ENCODE data around the gene CLIP3. TPM values are rescaled to one million over a fixed set of nuclear protein-coding genes. Genes with fewer than 3 reads are reported as not detected.
"Not testable (repeated sequence)": the region's sequence is repeated elsewhere in the genome, so short reads cannot be mapped to it uniquely, and the experiment has no call there.

The CLIP3 gene, protein sequence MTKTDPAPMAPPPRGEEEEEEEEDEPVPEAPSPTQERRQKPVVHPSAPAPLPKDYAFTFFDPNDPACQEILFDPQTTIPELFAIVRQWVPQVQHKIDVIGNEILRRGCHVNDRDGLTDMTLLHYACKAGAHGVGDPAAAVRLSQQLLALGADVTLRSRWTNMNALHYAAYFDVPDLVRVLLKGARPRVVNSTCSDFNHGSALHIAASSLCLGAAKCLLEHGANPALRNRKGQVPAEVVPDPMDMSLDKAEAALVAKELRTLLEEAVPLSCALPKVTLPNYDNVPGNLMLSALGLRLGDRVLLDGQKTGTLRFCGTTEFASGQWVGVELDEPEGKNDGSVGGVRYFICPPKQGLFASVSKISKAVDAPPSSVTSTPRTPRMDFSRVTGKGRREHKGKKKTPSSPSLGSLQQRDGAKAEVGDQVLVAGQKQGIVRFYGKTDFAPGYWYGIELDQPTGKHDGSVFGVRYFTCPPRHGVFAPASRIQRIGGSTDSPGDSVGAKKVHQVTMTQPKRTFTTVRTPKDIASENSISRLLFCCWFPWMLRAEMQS
- total RNA-seq (3.6 TPM), polyA plus RNA-seq (6.7 TPM)
- long read RNA-seq, donor 1: 0 reads
- long read RNA-seq, donor 2, transcript CLIP3-201 (14 exons, 3,370 nt): major isoform, 7 of 46 reads
- long read RNA-seq, donor 2, partial matches to known transcripts: 33 of 46 reads
- long read RNA-seq, donor 2, other reads (novel, unspliced or antisense): 0 of 46 reads
- long read RNA-seq, donor 3, partial matches to known transcripts: 0 of 4 reads
- long read RNA-seq, donor 3, other reads (novel, unspliced or antisense): 0 of 4 reads
- long read RNA-seq, donor 4, transcript CLIP3-201 (14 exons, 3,370 nt): major isoform, 8 of 10 reads
- long read RNA-seq, donor 4, partial matches to known transcripts: 0 of 10 reads
- long read RNA-seq, donor 4, other reads (novel, unspliced or antisense): 0 of 10 reads
- long read RNA-seq, donor 5, partial matches to known transcripts: 0 of 3 reads
- long read RNA-seq, donor 5, other reads (novel, unspliced or antisense): 0 of 3 reads
- long read RNA-seq, donor 6, transcript CLIP3-201 (14 exons, 3,370 nt): major isoform, 12 of 12 reads
- long read RNA-seq, donor 6, partial matches to known transcripts: 0 of 12 reads
- long read RNA-seq, donor 6, other reads (novel, unspliced or antisense): 0 of 12 reads
- long read RNA-seq, donor 7, partial matches to known transcripts: 0 of 1 reads
- long read RNA-seq, donor 7, other reads (novel, unspliced or antisense): 0 of 1 reads
- long read RNA-seq, donor 8, partial matches to known transcripts: 0 of 6 reads
- long read RNA-seq, donor 8, other reads (novel, unspliced or antisense): 0 of 6 reads
- long read RNA-seq, donor 9, partial matches to known transcripts: 0 of 3 reads
- long read RNA-seq, donor 9, other reads (novel, unspliced or antisense): 0 of 3 reads
- long read RNA-seq, donor 10, partial matches to known transcripts: 0 of 2 reads
- long read RNA-seq, donor 10, other reads (novel, unspliced or antisense): 0 of 2 reads

DNA sequence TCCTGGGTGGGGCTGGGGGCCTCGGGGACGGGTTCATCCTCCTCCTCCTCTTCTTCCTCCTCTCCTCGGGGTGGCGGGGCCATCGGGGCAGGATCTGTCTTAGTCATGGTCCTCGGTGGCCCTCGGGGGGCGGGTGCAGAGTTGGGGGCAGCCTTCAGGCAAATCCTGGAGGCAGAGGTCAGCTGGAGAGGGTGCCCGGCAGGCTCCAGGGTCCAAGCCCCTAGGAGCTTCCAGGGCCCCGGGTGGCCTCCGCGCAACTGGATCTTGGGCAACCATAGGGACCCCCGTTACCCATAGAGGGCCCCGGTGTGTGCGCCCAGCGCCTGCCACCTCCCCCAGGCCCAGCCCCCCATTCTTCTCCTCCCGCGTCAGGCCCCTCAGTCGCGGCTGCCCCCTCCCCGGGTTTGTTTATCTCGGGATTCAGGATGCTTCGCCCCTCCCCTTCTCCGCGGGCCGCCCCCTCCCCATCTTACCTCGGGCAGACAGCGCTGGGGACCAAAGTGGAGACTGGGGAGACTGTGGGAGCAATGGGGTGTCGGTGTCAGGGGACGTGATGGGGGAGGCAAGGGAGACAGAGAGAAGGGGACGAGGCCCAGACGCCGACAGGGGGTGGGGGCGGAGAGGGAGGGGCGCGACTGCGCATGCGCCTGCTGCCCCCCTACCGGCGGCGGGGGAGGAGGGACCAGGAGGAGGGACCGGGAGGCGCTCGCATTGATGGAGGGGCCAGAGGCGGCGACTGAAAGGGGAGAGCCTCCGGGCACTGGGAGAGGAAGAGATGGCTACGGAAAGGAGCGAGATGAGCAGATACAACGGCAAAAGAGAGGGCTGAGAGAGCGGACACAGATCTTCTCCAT is at the start of gene CLIP3:
CLIP3 (minus strand) TSS at position 623 of the 854 bp plus-strand sequence; CDS start at position 107, 516 bp downstream.
- peaks cover 9 to 27% of the 10 kb centered on the region in 2 donors for H3K4me1 ChIP-seq (ENCODE audit: control insufficient read depth in 2 of 2, insufficient read depth in 2 of 2, low read length in 2 of 2)
- peak in 4 of 9 donors; percentile 35 to 72 (median 64) for DNase-seq (ENCODE audit: low read depth in 6 of 9, low spot score in 9 of 9)
- H3K9me3 ChIP-seq (ENCODE audit: control insufficient read depth in 2 of 2, insufficient read depth in 1 of 2, low read length in 1 of 2): no peaks in the 10 kb centered on the region
- WGBS: 7% methylated on average over 51 of the region's 51 CpGs
- peak within 1 kb of the TSS; percentile 62 to 65 for H3K4me3 ChIP-seq (ENCODE audit: low read length in 2 of 2)
- no peak within 1 kb of the TSS for H3K27ac ChIP-seq (ENCODE audit: low read depth in 1 of 2, low read length in 1 of 2)
- H3K36me3 ChIP-seq (ENCODE audit: control insufficient read depth in 2 of 2, insufficient read depth in 2 of 2, low read length in 1 of 2): peaks cover 0 to 6% of the 10 kb centered on the region in 2 donors
- H3K27me3 ChIP-seq (ENCODE audit: control insufficient read depth in 2 of 2, insufficient read depth in 1 of 2, low read length in 1 of 2): no peaks in the 10 kb centered on the region

DNA sequence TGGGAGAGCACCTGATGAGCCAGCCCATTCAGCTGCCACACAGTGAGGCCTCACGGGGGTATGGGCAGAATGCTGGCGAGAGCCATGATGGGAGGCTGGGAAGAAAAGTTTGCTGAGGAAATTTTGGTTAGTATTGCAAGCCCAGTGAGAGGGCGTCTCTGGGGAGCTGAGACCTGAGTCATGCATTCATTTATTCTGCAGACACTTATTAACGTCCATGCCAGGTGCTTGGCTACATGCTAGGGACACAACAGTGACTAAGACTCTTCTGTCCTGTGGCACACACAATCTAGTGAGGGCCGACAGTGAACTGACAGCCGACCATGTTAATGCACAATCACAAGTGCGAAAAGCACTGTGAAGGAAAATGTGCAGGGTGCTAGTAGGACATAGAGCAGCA is 49.2 kb upstream of the CLIP3 start:
- no peak for DNase-seq (ENCODE audit: low read depth in 6 of 9, low spot score in 9 of 9)
- Histone ChIP-seq H3K27ac (ENCODE audit: low read depth in 1 of 2, low read length in 1 of 2) (no peak overlapping the region), H3K9me3 (ENCODE audit: control insufficient read depth in 2 of 2, insufficient read depth in 1 of 2, low read length in 1 of 2) (no peaks in the 10 kb centered on the region), H3K36me3 (ENCODE audit: control insufficient read depth in 2 of 2, insufficient read depth in 2 of 2, low read length in 1 of 2) (peaks cover 54 to 57% of the 10 kb centered on the region in 2 donors), H3K4me3 (ENCODE audit: low read length in 2 of 2) (no peak overlapping the region), H3K27me3 (ENCODE audit: control insufficient read depth in 2 of 2, insufficient read depth in 1 of 2, low read length in 1 of 2) (no peaks in the 10 kb centered on the region), H3K4me1 (ENCODE audit: control insufficient read depth in 2 of 2, insufficient read depth in 2 of 2, low read length in 2 of 2) (no peaks in the 10 kb centered on the region)
- WGBS: 96% methylated on average over 7 of the region's 7 CpGs

DNA sequence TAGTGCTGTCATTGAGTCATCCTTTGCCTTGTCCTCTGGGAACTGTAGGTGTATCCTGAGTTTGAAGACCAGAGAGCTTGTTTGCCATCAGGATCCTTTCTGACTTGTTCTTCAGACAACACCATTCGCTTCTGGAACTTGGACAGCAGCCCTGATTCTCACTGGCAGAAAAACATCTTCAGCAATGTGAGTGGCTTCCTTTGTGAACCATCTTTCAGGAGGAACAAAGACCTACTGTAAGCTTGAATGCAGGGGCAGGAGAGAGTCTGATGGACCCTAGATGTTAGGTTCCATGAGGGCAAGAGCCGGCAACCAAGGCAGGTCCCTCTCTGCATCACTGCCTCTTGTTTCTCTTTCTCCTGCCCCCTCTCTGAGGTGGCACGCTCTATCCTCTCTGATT is 48.7 kb upstream of the CLIP3 start:
- no peak overlapping the region for H3K4me3 ChIP-seq (ENCODE audit: low read length in 2 of 2)
- 96% methylated on average over 3 of the region's 3 CpGs for WGBS
- no peak for DNase-seq (ENCODE audit: low read depth in 6 of 9, low spot score in 9 of 9)
- H3K36me3 ChIP-seq (ENCODE audit: control insufficient read depth in 2 of 2, insufficient read depth in 2 of 2, low read length in 1 of 2): peaks cover 49 to 52% of the 10 kb centered on the region in 2 donors
- no peaks in the 10 kb centered on the region for H3K9me3 ChIP-seq (ENCODE audit: control insufficient read depth in 2 of 2, insufficient read depth in 1 of 2, low read length in 1 of 2)
- no peak overlapping the region for H3K27ac ChIP-seq (ENCODE audit: low read depth in 1 of 2, low read length in 1 of 2)
- H3K4me1 ChIP-seq (ENCODE audit: control insufficient read depth in 2 of 2, insufficient read depth in 2 of 2, low read length in 2 of 2): no peaks in the 10 kb centered on the region
- no peaks in the 10 kb centered on the region for H3K27me3 ChIP-seq (ENCODE audit: control insufficient read depth in 2 of 2, insufficient read depth in 1 of 2, low read length in 1 of 2)

DNA sequence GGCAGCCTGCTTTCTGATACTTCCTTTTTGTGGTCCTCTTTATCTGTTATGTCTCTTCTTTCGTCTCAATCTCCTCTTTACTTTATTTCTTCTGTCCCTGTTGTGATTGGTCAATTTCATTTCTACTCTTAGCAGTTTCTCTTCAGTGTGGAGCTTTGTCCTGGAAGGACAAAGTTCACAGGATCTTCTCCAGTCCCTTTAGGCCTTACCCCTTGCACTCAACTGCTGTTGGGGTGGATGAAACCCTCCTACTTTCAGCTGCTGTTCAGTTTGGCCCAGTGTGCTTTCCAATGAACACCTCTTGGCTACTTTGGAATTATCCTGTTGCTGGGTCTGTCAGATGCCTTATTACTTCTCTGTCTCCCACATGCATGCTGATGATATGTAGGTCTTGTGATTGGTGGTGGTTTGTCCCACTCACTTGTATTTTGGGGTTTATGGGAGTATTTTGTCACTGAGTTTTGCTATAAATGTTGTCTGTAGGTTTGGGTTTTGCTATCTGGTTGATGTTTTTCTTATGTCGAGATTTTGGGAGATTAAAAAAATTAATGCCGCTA is 46.8 kb upstream of the CLIP3 start:
- H3K36me3 ChIP-seq (ENCODE audit: control insufficient read depth in 2 of 2, insufficient read depth in 2 of 2, low read length in 1 of 2): peaks cover 38 to 56% of the 10 kb centered on the region in 2 donors
- H3K4me1 ChIP-seq (ENCODE audit: control insufficient read depth in 2 of 2, insufficient read depth in 2 of 2, low read length in 2 of 2): no peaks in the 10 kb centered on the region
- no peak overlapping the region for H3K27ac ChIP-seq (ENCODE audit: low read depth in 1 of 2, low read length in 1 of 2)
- no peak overlapping the region for H3K4me3 ChIP-seq (ENCODE audit: low read length in 2 of 2)
- DNase-seq (ENCODE audit: low read depth in 6 of 9, low spot score in 9 of 9): no peak
- no peaks in the 10 kb centered on the region for H3K27me3 ChIP-seq (ENCODE audit: control insufficient read depth in 2 of 2, insufficient read depth in 1 of 2, low read length in 1 of 2)
- WGBS: 97% methylated on average over 3 of the region's 3 CpGs
- H3K9me3 ChIP-seq (ENCODE audit: control insufficient read depth in 2 of 2, insufficient read depth in 1 of 2, low read length in 1 of 2): no peaks in the 10 kb centered on the region

DNA sequence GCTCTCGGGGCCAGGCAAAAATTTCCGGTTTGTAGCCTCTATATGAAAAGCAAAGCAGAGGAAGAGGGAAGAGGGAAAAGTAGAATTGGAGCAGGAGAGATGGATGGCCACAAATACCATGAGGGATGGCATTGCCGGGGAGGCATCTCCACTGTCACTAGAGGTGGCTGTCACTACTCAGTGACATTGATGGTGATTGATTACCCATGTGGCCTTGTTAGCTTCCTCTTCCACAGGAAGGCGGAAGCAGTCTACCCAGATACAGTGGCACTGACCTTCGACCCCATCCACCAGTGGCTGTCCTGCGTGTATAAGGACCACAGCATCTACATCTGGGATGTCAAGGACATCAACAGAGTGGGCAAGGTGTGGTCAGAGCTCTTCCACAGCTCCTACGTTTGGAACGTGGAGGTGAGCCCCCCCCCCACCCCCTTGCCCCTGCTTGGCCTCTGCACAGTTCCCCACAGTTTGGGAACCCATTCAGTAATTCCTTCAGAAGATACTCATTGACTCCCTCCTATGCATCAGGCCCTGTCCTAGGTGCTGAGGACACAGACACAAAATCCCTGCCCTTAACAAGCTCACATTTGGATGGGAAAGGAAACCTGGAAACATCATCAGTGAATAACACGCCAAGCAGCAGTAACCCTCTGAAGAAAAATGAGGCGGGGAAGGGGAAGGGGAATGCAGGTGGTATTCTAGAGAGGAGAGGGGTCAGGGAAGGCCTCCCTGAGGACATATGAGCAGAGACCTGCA is 40.6 kb upstream of the CLIP3 start:
- WGBS: 94% methylated on average over 10 of the region's 10 CpGs
- H3K36me3 ChIP-seq (ENCODE audit: control insufficient read depth in 2 of 2, insufficient read depth in 2 of 2, low read length in 1 of 2): peaks cover 19 to 52% of the 10 kb centered on the region in 2 donors
- DNase-seq (ENCODE audit: low read depth in 6 of 9, low spot score in 9 of 9): no peak
- no peak overlapping the region for H3K4me3 ChIP-seq (ENCODE audit: low read length in 2 of 2)
- H3K9me3 ChIP-seq (ENCODE audit: control insufficient read depth in 2 of 2, insufficient read depth in 1 of 2, low read length in 1 of 2): no peaks in the 10 kb centered on the region
- no peaks in the 10 kb centered on the region for H3K27me3 ChIP-seq (ENCODE audit: control insufficient read depth in 2 of 2, insufficient read depth in 1 of 2, low read length in 1 of 2)
- H3K4me1 ChIP-seq (ENCODE audit: control insufficient read depth in 2 of 2, insufficient read depth in 2 of 2, low read length in 2 of 2): no peaks in the 10 kb centered on the region
- H3K27ac ChIP-seq (ENCODE audit: low read depth in 1 of 2, low read length in 1 of 2): no peak overlapping the region

DNA sequence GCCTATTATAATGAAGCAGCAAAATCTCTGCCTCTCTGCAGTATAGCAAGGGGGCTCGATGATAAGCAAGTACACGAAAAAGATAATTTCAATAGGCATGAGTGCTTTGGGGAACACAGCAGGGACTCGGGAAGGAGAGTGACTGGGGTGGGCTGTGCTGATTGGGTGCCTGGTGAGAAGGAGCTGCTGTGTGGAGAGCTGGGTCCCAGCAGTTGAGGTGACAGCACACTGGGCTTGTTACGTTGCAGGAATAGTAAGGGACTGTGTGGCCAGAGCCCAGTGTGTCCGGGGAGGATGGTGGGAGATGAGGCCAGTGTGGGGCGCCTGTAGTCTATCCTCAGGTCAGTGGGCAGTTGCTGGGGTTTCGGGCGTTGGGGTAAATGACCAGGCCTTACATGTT is 39.4 kb upstream of the CLIP3 start:
- no peaks in the 10 kb centered on the region for H3K4me1 ChIP-seq (ENCODE audit: control insufficient read depth in 2 of 2, insufficient read depth in 2 of 2, low read length in 2 of 2)
- H3K27ac ChIP-seq (ENCODE audit: low read depth in 1 of 2, low read length in 1 of 2): no peak overlapping the region
- no peaks in the 10 kb centered on the region for H3K27me3 ChIP-seq (ENCODE audit: control insufficient read depth in 2 of 2, insufficient read depth in 1 of 2, low read length in 1 of 2)
- no peak overlapping the region for H3K4me3 ChIP-seq (ENCODE audit: low read length in 2 of 2)
- H3K9me3 ChIP-seq (ENCODE audit: control insufficient read depth in 2 of 2, insufficient read depth in 1 of 2, low read length in 1 of 2): no peaks in the 10 kb centered on the region
- peaks cover 30 to 56% of the 10 kb centered on the region in 2 donors for H3K36me3 ChIP-seq (ENCODE audit: control insufficient read depth in 2 of 2, insufficient read depth in 2 of 2, low read length in 1 of 2)
- no peak for DNase-seq (ENCODE audit: low read depth in 6 of 9, low spot score in 9 of 9)
- WGBS: 92% methylated on average over 8 of the region's 8 CpGs

DNA sequence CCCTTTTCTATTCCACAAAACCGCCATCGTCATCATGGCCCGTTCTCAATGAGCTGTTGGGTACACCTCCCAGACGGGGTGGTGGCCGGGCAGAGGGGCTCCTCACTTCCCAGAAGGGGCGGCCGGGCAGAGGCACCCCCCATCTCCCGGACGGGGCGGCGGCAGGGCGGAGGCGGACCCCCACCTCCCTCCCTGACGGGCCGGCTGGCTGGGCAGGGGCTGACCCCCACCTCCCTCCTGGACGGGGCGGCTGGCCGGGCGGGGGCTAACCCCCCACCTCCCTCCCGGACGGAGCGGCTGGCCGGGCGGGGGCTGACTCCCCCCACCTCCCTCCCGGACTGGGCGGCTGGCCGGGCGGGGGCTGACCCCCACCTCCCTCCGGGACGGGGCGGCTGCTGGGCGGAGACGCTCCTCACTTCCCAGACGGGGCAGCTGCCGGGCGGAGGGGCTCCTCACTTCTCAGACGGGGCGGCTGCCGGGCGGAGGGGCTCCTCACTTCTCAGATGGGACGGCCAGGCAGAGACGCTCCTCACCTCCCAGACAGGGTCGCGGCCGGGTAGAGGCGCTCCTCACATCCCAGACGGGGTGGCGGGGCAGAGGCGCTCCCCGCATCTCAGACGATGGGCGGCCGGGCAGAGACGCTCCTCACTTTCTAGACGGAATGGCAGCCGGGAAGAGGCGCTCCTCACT is 36.3 kb upstream of the CLIP3 start:
- not testable (repeated sequence) for H3K4me3 ChIP-seq (ENCODE audit: low read length in 2 of 2); DNase-seq (ENCODE audit: low read depth in 6 of 9, low spot score in 9 of 9); H3K9me3 ChIP-seq (ENCODE audit: control insufficient read depth in 2 of 2, insufficient read depth in 1 of 2, low read length in 1 of 2); H3K27me3 ChIP-seq (ENCODE audit: control insufficient read depth in 2 of 2, insufficient read depth in 1 of 2, low read length in 1 of 2); H3K27ac ChIP-seq (ENCODE audit: low read depth in 1 of 2, low read length in 1 of 2); H3K4me1 ChIP-seq (ENCODE audit: control insufficient read depth in 2 of 2, insufficient read depth in 2 of 2, low read length in 2 of 2)
- peaks cover 49 to 67% of the 10 kb centered on the region in 2 donors for H3K36me3 ChIP-seq (ENCODE audit: control insufficient read depth in 2 of 2, insufficient read depth in 2 of 2, low read length in 1 of 2)
- WGBS: 98% methylated on average over 54 of the region's 57 CpGs
